SU-DHL-6 (cell line): ENCODE measurements around the gene RPL28.

Source experiments
- H2AFZ ChIP-seq: fragments of 200-600 bp; sonication (generic); 2 replicates; pipeline ENCODE4 v1.6.1; 2014; ENCODE audit warnings: low read depth, mild to moderate bottlenecking, moderate library complexity, mixed read lengths, antibody characterized with exemption, low read length; ENCODE audit not compliant: severe bottlenecking
- H3F3A ChIP-seq: fragments of 200-600 bp; shearing (Covaris generic); 2 replicates; pipeline ENCODE4 v1.6.0; 2016; ENCODE audit warnings: antibody characterized with exemption, mild to moderate bottlenecking; ENCODE audit not compliant: insufficient read depth
- H3K27ac ChIP-seq: fragments of 200-600 bp; sonication (generic); 2 replicates; pipeline ENCODE4 v1.5.1; 2016; ENCODE audit warnings: low read depth, mild to moderate bottlenecking, low read length, moderate library complexity, mixed read lengths
- H3K27me3 ChIP-seq: fragments of 200-600 bp; sonication (generic), shearing (Covaris generic); 2 replicates; pipeline ENCODE4 v1.6.0; 2014; ENCODE audit warnings: mild to moderate bottlenecking, low read length
- H3K36me3 ChIP-seq: fragments of 200-600 bp; sonication (generic); 2 replicates; pipeline ENCODE4 v1.6.1; 2014; ENCODE audit warnings: mild to moderate bottlenecking, low read length, mixed read lengths
- H3K4me2 ChIP-seq: fragments of 300-600, 200-600 bp; shearing (Covaris generic), sonication (generic); 2 replicates; pipeline ENCODE4 v1.6.0; 2014; ENCODE audit warnings: low read length, low read depth, mild to moderate bottlenecking; ENCODE audit not compliant: poor library complexity, severe bottlenecking
- H3K4me3 ChIP-seq: fragments of 200-600 bp; sonication (generic); 2 replicates; pipeline ENCODE4 v1.5.1; 2014; ENCODE audit warnings: antibody characterized with exemption, low read length, mild to moderate bottlenecking, mixed read lengths; ENCODE audit not compliant: insufficient read depth, poor library complexity, severe bottlenecking
- H3K79me2 ChIP-seq: fragments of 200-600 bp; sonication (generic); 2 replicates; pipeline ENCODE4 v1.6.1; 2014; ENCODE audit warnings: mild to moderate bottlenecking, low read length, moderate library complexity; ENCODE audit not compliant: insufficient read depth
- H3K9ac ChIP-seq: fragments of 200-600 bp; sonication (generic); 2 replicates; pipeline ENCODE4 v1.7.0; 2014; ENCODE audit warnings: mild to moderate bottlenecking, low read length
- H3K9me2 ChIP-seq: fragments of 200-600 bp; sonication (generic); replicated peaks from 2 replicates; pipeline ENCODE4 v1.6.1; 2014; ENCODE audit warnings: low read length; ENCODE audit not compliant: insufficient read depth
- H3K9me3 ChIP-seq: fragments of 200-600 bp; sonication (generic); 2 replicates; pipeline ENCODE4 v1.6.1; 2014; ENCODE audit warnings: low read length, mixed read lengths; ENCODE audit not compliant: insufficient read depth
- H4K20me1 ChIP-seq: fragments of 200-600 bp; sonication (generic); 2 replicates; pipeline ENCODE4 v1.6.1; 2014; ENCODE audit warnings: low read depth, mild to moderate bottlenecking, antibody characterized with exemption, low read length, moderate library complexity, mixed read lengths
- CTCF ChIP-seq: fragments of 200-600 bp; sonication (generic); IDR thresholded peaks from one replicate; pipeline ENCODE4 v1.5.1; 2017; ENCODE audit warnings: antibody characterized with exemption, mild to moderate bottlenecking, low read length, moderate library complexity; ENCODE audit not compliant: insufficient read depth, poor library complexity, severe bottlenecking
- EZH2phosphoT487 ChIP-seq: fragments of 200-600 bp; sonication (generic), shearing (Covaris generic); conservative IDR thresholded peaks from 2 replicates; pipeline ENCODE4 v1.6.1; 2018; ENCODE audit warnings: mild to moderate bottlenecking, antibody characterized with exemption, low read length, moderate library complexity, mixed read lengths

Gene RPL28

GRCh38 chr19:55410168-55410567 is 24.4 kb downstream of the RPL28 start:
- no peaks in the 10 kb centered on the region; the same call in 1 of the 2 replicates for H3F3A ChIP-seq
- no peak overlapping the region for H3K4me3 ChIP-seq
- no peaks in the 10 kb centered on the region for H3K9me3 ChIP-seq
- H3K79me2 ChIP-seq, result peaks cover 22% of the 10 kb centered on the region
- H3K27me3 ChIP-seq, result 0 out of 2 replicates have a peak, but pooled peaks cover 4% of the 10 kb centered on the region
- H2AFZ ChIP-seq, result no peak overlapping the region
- peaks cover 15% of the 10 kb centered on the region for H3K36me3 ChIP-seq
- no peak overlapping the region for H3K27ac ChIP-seq
- peaks cover 12% of the 10 kb centered on the region for H4K20me1 ChIP-seq
- no peak overlapping the region for H3K4me2 ChIP-seq
- H3K9me2 ChIP-seq, result no peaks in the 10 kb centered on the region
- H3K9ac ChIP-seq, result no peak overlapping the region
- TF ChIP-seq EZH2phosphoT487 (no peak), CTCF (no peak)

GRCh38 chr19:55418185-55418584 is 32.5 kb downstream of the RPL28 start:
- Histone ChIP-seq H3K36me3 (no peaks in the 10 kb centered on the region), H2AFZ (no peak overlapping the region), H3K4me3 (no peak overlapping the region), H3K9me3 (0 out of 2 replicates have a peak, but pooled peaks cover 5% of the 10 kb centered on the region), H3K9me2 (no peaks in the 10 kb centered on the region), H4K20me1 (no peaks in the 10 kb centered on the region), H3K9ac (no peak overlapping the region), H3K27me3 (no peaks in the 10 kb centered on the region), H3F3A (no peaks in the 10 kb centered on the region), H3K79me2 (no peaks in the 10 kb centered on the region), H3K4me2 (no peak overlapping the region), H3K27ac (no peak overlapping the region)
- TF ChIP-seq CTCF, result peak; percentile 54
- TF ChIP-seq EZH2phosphoT487, result no peak

GRCh38 chr19:55419103-55419502 is 33.4 kb downstream of the RPL28 start:
- Histone ChIP-seq H3K4me3 (no peak overlapping the region), H3K27me3 (no peaks in the 10 kb centered on the region), H3F3A (no peaks in the 10 kb centered on the region), H3K4me2 (no peak overlapping the region), H3K9me3 (0 out of 2 replicates have a peak, but pooled peaks cover 5% of the 10 kb centered on the region), H3K79me2 (no peaks in the 10 kb centered on the region), H3K27ac (no peak overlapping the region), H3K9ac (no peak overlapping the region), H3K36me3 (no peaks in the 10 kb centered on the region), H2AFZ (no peak overlapping the region), H4K20me1 (no peaks in the 10 kb centered on the region), H3K9me2 (no peaks in the 10 kb centered on the region)
- TF ChIP-seq CTCF, result no peak
- TF ChIP-seq EZH2phosphoT487, result no peak
